KOPT-K1 (cell line): ENCODE data around the gene GAST.
"Not testable (repeated sequence)": the region's sequence is repeated elsewhere in the genome, so short reads cannot be mapped to it uniquely, and the experiment has no call there.

Experiments used
- H3K27ac ChIP-seq: fragments of 200-600 bp; sonication (generic); 2 replicates; pipeline ENCODE4 v1.5.1; 2016; ENCODE audit warnings: antibody characterized with exemption, mild to moderate bottlenecking, low read depth, low read length; ENCODE audit not compliant: poor library complexity, severe bottlenecking
- H3K36me3 ChIP-seq: fragments of 200-600 bp; sonication (generic); 2 replicates; pipeline ENCODE4 v1.5.1; 2017; ENCODE audit warnings: antibody characterized with exemption, mild to moderate bottlenecking, low read length, moderate library complexity; ENCODE audit not compliant: insufficient read depth
- H3K9me3 ChIP-seq: fragments of 200-600 bp; sonication (generic); 2 replicates; pipeline ENCODE4 v1.5.1; 2017; ENCODE audit warnings: antibody characterized with exemption, low read length, mild to moderate bottlenecking; ENCODE audit not compliant: insufficient read depth, poor library complexity, severe bottlenecking

The GAST gene

GRCh38 chr17:41711669-41712400 lies at the start of gene GAST:
GAST (plus strand) TSS chr17:41712331; CDS start chr17:41715437, 3,106 bp downstream.
- Histone ChIP-seq H3K36me3 (no peaks in the 10 kb centered on the region), H3K27ac (no peak within 1 kb of the TSS), H3K9me3 (no peaks in the 10 kb centered on the region)

GRCh38 chr17:41663451-41664171 lies 48.5 kb upstream of the GAST start:
- no peak overlapping the region for H3K27ac ChIP-seq
- H3K9me3 ChIP-seq, result no peaks in the 10 kb centered on the region
- H3K36me3 ChIP-seq, result no peaks in the 10 kb centered on the region

GRCh38 chr17:41664172-41664457 lies 48.0 kb upstream of the GAST start:
- H3K36me3 ChIP-seq, result no peaks in the 10 kb centered on the region
- H3K27ac ChIP-seq, result no peak overlapping the region
- no peaks in the 10 kb centered on the region for H3K9me3 ChIP-seq

- H3K27ac ChIP-seq, result peak overlapping the region; percentile 68
- H3K36me3 ChIP-seq, result no peaks in the 10 kb centered on the region
- H3K9me3 ChIP-seq, result no peaks in the 10 kb centered on the region
These were observed 47.3 kb upstream of the GAST start for GRCh38 chr17:41664587-41665565.

- Histone ChIP-seq H3K27ac (peak overlapping the region; percentile 68), H3K9me3 (no peaks in the 10 kb centered on the region), H3K36me3 (no peaks in the 10 kb centered on the region)
These were observed 46.4 kb upstream of the GAST start for GRCh38 chr17:41665566-41666236.

GRCh38 chr17:41666237-41666641 lies 45.9 kb upstream of the GAST start:
- H3K36me3 ChIP-seq, result no peaks in the 10 kb centered on the region
- H3K27ac ChIP-seq, result peak overlapping the region; percentile 68
- H3K9me3 ChIP-seq, result no peaks in the 10 kb centered on the region

- peak overlapping the region; percentile 68 for H3K27ac ChIP-seq
- H3K36me3 ChIP-seq, result no peaks in the 10 kb centered on the region
- no peaks in the 10 kb centered on the region for H3K9me3 ChIP-seq
These were observed 45.3 kb upstream of the GAST start for GRCh38 chr17:41666708-41667279.

- Histone ChIP-seq H3K36me3 (no peaks in the 10 kb centered on the region), H3K27ac (peak overlapping the region; percentile 68), H3K9me3 (no peaks in the 10 kb centered on the region)
These were observed 44.7 kb upstream of the GAST start for GRCh38 chr17:41667280-41668041.

- no peaks in the 10 kb centered on the region for H3K36me3 ChIP-seq
- H3K27ac ChIP-seq, result no peak overlapping the region
- H3K9me3 ChIP-seq, result no peaks in the 10 kb centered on the region
These were observed 40.0 kb upstream of the GAST start for GRCh38 chr17:41672153-41672552.

- not testable (repeated sequence) for H3K27ac ChIP-seq, H3K9me3 ChIP-seq, H3K36me3 ChIP-seq
These were observed 36.7 kb upstream of the GAST start for GRCh38 chr17:41675157-41676057.

GRCh38 chr17:41676058-41676419 lies 36.1 kb upstream of the GAST start:
- Histone ChIP-seq H3K27ac (no peak overlapping the region), H3K36me3 (no peaks in the 10 kb centered on the region), H3K9me3 (no peaks in the 10 kb centered on the region)

GRCh38 chr17:41678411-41678906 lies 33.7 kb upstream of the GAST start:
- H3K9me3 ChIP-seq, result no peaks in the 10 kb centered on the region
- no peaks in the 10 kb centered on the region for H3K36me3 ChIP-seq
- H3K27ac ChIP-seq, result peak overlapping the region; percentile 81
